ENCODE results near the gene MLKL.

The MLKL gene

GRCh38 chr16:74641969-74642368 is 58.7 kb downstream of the MLKL start:
- DNase-seq: no peak

GRCh38 chr16:74637742-74638453 is 62.8 kb downstream of the MLKL start:
- DNase-seq: no peak

- no peak for DNase-seq
These were observed 65.4 kb downstream of the MLKL start for GRCh38 chr16:74635303-74635702.

- DNase-seq: no peak
These were observed 67.0 kb downstream of the MLKL start for GRCh38 chr16:74633686-74634085.

GRCh38 chr16:74627506-74628220 is 73.0 kb downstream of the MLKL start:
- DNase-seq: no peak

GRCh38 chr16:74626741-74627416 is 73.8 kb downstream of the MLKL start:
- no peak for DNase-seq

GRCh38 chr16:74625500-74626350 is 74.9 kb downstream of the MLKL start:
- DNase-seq: no peak

- no peak for DNase-seq
These were observed 76.8 kb downstream of the MLKL start for GRCh38 chr16:74623839-74624235.

- DNase-seq: peak; percentile 76
These were observed 77.3 kb downstream of the MLKL start for GRCh38 chr16:74623214-74623838.

- DNase-seq: no peak
These were observed 78.7 kb downstream of the MLKL start for GRCh38 chr16:74622005-74622404.
